ENCODE results near the gene INPP5F. TPM values are rescaled to one million over a fixed set of nuclear protein-coding genes. Genes with fewer than 3 reads are reported as not detected.

Gene INPP5F
- total and polyA plus RNA-seq, 2 of the 13 experiments (the other 11 are each of a cell fraction or from before 2014, with no cell fraction given), result 12.5 to 15.7 TPM

DNA sequence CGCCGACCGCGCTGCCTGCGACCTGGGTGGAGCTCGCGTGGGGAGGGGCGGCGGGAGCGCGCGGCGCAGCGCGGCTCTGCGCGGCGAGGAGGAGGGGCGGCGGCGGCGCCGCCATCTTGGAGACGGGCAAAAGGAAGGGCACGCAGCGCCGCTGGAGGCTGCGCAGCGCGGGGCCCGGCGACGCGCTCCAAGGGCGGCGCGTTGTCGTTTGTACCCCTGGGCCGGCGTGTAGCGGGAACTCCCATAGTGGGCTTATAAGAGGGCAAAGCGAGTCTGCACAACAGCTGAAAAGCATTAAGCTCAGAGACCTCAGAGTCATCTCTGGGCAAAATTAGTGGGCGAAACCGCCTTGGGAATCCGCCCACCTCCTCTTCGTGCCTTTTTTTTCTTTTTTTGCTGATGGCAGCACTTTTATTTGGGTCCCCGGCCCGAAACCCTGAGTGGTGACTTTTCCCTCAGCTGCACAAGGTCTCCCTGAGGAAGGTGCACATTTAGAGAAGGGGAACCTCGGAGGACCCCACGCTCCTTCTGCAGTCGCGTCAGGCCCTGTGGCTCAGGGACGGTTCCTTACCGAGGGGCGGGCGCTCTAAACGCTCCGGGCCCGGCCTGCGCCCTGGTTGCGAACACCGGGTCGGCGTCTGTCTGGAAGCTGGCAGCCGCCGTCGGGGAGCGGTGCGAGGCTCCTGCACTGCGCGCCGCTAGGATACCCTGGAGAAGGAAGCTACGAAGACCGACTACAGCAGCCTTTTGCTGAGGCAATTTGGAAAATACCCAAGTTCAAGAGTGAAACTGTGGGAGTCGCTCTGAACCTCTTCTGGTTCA is 147.2 kb downstream of the INPP5F start (continued):
- TF ChIP-seq, protein P1, sequence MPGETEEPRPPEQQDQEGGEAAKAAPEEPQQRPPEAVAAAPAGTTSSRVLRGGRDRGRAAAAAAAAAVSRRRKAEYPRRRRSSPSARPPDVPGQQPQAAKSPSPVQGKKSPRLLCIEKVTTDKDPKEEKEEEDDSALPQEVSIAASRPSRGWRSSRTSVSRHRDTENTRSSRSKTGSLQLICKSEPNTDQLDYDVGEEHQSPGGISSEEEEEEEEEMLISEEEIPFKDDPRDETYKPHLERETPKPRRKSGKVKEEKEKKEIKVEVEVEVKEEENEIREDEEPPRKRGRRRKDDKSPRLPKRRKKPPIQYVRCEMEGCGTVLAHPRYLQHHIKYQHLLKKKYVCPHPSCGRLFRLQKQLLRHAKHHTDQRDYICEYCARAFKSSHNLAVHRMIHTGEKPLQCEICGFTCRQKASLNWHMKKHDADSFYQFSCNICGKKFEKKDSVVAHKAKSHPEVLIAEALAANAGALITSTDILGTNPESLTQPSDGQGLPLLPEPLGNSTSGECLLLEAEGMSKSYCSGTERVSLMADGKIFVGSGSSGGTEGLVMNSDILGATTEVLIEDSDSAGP (CRISPR knock-in tag; IDR thresholded peaks at IDR 0.05; ENCODE audit: borderline replicate concordance), result peak; percentile 73; the same call in 1 of the 2 replicates
- TF ChIP-seq ZNF224 (CRISPR knock-in tag; IDR thresholded peaks at IDR 0.05) (0 out of 2 replicates have a peak, but pooled peaks have one; percentile 14), MEIS2 (CRISPR knock-in tag; IDR thresholded peaks at IDR 0.05) (peak; percentile 58; the same call in 1 of the 2 replicates), ZNF879 (CRISPR knock-in tag; IDR thresholded peaks at IDR 0.05) (no peak), MEF2D (CRISPR knock-in tag; IDR thresholded peaks at IDR 0.05) (0 out of 2 replicates have a peak, but pooled peaks have one; percentile 50), MXD4 (CRISPR knock-in tag; IDR thresholded peaks at IDR 0.05) (no peak), ZNF629 (CRISPR knock-in tag; conservative IDR thresholded peaks at IDR 0.05) (no peak), MXI1 (IDR thresholded peaks at IDR 0.05; ENCODE audit: borderline replicate concordance, low read depth, low read length) (peak; percentile 82; the same call in 2 of the 3 replicates), EED (CRISPR knock-in tag; IDR thresholded peaks at IDR 0.05) (peak; percentile 29; the same call in 1 of the 2 replicates), ZNF138 (CRISPR knock-in tag; IDR thresholded peaks at IDR 0.05; ENCODE audit: low read depth) (no peak), TEAD2 (CRISPR knock-in tag; IDR thresholded peaks at IDR 0.05) (no peak), ZNF343 (CRISPR knock-in tag; IDR thresholded peaks at IDR 0.05) (no peak), NRL (CRISPR knock-in tag; IDR thresholded peaks at IDR 0.05; ENCODE audit: borderline replicate concordance) (peak; percentile 35; the same call in 1 of the 2 replicates), HNF4G (IDR thresholded peaks at IDR 0.05; ENCODE audit: borderline replicate concordance, low read depth, low read length) (no peak), HNF4G (CRISPR knock-in tag; IDR thresholded peaks at IDR 0.05; ENCODE audit: borderline replicate concordance, low read depth) (peak; percentile 48; the same call in 1 of the 2 replicates), HOXA9 (CRISPR knock-in tag; IDR thresholded peaks at IDR 0.05; ENCODE audit: borderline replicate concordance) (peak; percentile 40; the same call in 1 of the 2 replicates), MED1 (CRISPR knock-in tag; IDR thresholded peaks at IDR 0.05) (no peak; the same call in 1 of the 2 replicates), GATA4 (IDR thresholded peaks at IDR 0.05; ENCODE audit: borderline replicate concordance, low read depth) (0 out of 2 replicates have a peak, but pooled peaks have one; percentile 35), ZSCAN30 (CRISPR knock-in tag; IDR thresholded peaks at IDR 0.05) (no peak)
- TF ChIP-seq, protein P2, sequence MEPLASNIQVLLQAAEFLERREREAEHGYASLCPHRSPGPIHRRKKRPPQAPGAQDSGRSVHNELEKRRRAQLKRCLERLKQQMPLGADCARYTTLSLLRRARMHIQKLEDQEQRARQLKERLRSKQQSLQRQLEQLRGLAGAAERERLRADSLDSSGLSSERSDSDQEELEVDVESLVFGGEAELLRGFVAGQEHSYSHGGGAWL (CRISPR knock-in tag; IDR thresholded peaks at IDR 0.05), result 0 out of 2 replicates have a peak, but pooled peaks have one; percentile 46
- TF ChIP-seq, protein P3, sequence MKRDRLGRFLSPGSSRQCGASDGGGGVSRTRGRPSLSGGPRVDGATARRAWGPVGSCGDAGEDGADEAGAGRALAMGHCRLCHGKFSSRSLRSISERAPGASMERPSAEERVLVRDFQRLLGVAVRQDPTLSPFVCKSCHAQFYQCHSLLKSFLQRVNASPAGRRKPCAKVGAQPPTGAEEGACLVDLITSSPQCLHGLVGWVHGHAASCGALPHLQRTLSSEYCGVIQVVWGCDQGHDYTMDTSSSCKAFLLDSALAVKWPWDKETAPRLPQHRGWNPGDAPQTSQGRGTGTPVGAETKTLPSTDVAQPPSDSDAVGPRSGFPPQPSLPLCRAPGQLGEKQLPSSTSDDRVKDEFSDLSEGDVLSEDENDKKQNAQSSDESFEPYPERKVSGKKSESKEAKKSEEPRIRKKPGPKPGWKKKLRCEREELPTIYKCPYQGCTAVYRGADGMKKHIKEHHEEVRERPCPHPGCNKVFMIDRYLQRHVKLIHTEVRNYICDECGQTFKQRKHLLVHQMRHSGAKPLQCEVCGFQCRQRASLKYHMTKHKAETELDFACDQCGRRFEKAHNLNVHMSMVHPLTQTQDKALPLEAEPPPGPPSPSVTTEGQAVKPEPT (CRISPR knock-in tag; IDR thresholded peaks at IDR 0.05; ENCODE audit: low read depth), result no peak
- TF ChIP-seq, protein P4, sequence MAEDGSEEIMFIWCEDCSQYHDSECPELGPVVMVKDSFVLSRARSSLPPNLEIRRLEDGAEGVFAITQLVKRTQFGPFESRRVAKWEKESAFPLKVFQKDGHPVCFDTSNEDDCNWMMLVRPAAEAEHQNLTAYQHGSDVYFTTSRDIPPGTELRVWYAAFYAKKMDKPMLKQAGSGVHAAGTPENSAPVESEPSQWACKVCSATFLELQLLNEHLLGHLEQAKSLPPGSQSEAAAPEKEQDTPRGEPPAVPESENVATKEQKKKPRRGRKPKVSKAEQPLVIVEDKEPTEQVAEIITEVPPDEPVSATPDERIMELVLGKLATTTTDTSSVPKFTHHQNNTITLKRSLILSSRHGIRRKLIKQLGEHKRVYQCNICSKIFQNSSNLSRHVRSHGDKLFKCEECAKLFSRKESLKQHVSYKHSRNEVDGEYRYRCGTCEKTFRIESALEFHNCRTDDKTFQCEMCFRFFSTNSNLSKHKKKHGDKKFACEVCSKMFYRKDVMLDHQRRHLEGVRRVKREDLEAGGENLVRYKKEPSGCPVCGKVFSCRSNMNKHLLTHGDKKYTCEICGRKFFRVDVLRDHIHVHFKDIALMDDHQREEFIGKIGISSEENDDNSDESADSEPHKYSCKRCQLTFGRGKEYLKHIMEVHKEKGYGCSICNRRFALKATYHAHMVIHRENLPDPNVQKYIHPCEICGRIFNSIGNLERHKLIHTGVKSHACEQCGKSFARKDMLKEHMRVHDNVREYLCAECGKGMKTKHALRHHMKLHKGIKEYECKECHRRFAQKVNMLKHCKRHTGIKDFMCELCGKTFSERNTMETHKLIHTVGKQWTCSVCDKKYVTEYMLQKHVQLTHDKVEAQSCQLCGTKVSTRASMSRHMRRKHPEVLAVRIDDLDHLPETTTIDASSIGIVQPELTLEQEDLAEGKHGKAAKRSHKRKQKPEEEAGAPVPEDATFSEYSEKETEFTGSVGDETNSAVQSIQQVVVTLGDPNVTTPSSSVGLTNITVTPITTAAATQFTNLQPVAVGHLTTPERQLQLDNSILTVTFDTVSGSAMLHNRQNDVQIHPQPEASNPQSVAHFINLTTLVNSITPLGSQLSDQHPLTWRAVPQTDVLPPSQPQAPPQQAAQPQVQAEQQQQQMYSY (CRISPR knock-in tag; IDR thresholded peaks at IDR 0.05), result no peak
